Anterior cingulate cortex (tissue), 58 donors: ENCODE data around the gene CHST8.

Source experiments
- DNase-seq, 58 donors: peaks; one replicate each; lab custom pipeline; 2025; lab: John Stamatoyannopoulos, UW

Gene CHST8

GRCh38 chr19:33705090-33705847 lies 83.5 kb downstream of the CHST8 start:
- DNase-seq = no peak

DNA sequence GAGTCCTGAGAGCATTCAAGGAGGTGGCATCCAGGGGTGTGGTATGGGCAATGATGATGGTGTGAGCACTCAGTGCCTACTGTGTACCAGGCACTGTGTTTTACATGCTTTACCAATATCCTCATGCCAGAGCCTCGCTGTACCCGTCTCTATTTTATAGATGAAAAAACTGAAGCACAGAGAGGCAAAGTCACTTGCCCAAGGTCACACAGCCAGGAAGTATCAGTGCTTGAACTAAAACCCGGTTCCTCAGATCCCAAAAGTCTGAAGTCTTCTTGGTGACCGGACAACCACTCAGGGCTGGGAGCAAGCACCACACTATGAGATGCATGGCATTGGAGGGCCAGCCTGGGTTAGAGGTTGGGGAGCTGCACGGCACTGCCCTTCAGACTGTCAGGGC lies 84.1 kb downstream of the CHST8 start:
- DNase-seq = no peak

- DNase-seq = no peak
These were observed 84.9 kb downstream of the CHST8 start for GRCh38 chr19:33706631-33707030.

DNA sequence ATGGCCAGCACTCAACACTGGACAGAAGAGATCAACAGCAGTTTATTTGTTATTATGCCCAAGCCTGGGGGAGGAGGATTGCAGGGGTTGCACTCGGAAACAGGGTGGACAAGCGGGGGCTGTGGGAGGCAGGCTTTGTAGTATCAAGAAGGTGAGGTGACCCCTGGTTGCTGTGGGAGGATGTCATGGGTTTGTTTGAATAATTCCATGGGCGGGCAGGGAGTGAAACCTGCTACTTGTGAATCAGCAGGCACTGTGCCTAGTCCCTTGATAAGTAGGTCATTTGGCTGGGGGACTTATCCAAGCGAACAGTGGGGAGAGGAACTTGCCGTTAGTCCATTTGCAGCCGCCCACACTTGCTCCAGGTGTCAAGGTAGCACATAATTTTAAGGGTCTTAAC lies 90.5 kb downstream of the CHST8 start:
- no peak for DNase-seq

DNA sequence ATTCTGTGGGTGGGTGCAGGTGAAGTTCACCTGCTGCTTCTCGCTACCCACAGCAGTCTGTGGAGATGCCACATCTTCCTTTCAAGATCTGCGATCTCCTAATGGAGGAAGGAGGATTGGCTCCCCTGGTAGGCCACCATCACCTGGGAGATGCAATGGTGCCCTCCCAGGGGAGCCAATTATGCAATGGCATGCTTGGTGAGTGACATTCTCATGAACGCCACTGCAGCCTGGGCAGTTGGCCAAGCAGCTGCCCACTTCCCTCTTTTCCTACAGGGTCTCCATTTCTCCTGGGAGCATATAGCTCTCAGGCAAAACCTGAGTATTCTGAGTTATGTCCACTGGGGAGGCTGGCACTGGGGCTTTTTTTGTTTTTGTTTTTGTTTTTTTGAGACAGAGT lies 91.4 kb downstream of the CHST8 start:
- DNase-seq = no peak

DNA sequence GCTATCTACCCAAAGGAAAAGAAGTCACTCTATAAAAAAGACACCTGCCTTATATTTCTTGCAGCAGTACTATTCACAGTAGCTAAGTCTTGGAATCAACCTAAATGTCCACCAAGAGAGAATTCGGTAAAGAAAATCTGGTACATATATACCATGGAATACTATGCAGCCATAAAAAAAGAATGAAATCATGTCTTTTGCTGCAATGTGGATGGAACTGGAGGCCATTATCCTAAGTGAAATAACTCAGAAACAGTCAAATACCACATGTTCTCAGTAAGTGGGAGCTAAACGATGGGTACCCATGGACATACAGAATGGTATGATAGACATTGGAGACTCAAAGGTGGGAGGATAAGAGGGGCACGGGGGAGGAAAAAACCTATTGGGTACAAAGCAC lies 92.4 kb downstream of the CHST8 start:
- no peak for DNase-seq

GRCh38 chr19:33715462-33715861 lies 93.7 kb downstream of the CHST8 start:
- DNase-seq = no peak

DNA sequence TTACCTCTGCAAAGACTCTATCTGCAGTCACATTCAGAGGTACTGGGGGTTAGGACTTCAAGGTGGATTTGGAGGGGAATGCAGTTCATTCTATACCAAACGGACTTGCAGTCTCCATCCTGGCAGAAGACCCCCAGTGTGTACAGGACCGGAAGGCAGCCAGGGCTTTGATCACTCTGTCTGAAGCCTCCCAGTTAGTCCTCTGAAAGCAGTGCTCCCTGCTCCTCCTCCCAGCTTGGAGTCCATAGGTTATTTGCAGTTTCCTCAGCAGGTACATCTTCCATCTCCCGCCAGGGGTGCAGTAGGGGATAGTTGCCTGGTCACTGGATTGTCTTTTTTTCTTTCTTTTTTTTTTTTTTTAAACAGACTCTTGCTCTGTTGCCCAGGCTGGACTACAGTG lies 96.1 kb downstream of the CHST8 start:
- DNase-seq = no peak

DNA sequence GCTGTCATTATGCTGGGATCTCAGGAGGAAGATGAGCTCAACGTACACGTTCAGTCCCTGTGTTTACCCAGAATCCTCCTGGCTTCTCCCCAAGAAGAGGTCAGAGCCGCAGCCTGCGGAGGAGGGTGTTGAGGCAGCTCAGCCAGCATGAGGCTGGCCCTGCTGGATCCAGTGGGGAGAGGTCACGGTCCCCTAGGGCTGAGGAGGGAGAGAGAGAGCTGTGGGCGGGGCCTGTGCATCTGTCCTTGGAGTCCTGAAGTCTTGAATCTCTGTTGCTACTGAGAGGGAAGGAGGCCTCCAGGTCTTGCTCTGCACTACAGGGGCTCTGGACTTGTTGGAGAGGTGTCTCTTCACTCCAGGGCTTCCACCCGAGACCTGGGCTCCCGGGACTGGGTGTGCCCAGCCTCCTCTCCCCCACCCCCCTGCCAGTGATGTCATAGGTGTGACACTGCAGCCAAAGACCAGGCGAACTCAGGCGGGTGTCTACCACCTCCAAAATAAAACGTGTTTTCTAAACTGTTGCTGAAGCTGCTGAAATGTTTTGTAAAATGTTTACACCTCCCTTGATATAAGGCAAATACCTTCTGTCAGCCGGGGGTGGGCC lies 97.0 kb downstream of the CHST8 start:
- DNase-seq = no peak

DNA sequence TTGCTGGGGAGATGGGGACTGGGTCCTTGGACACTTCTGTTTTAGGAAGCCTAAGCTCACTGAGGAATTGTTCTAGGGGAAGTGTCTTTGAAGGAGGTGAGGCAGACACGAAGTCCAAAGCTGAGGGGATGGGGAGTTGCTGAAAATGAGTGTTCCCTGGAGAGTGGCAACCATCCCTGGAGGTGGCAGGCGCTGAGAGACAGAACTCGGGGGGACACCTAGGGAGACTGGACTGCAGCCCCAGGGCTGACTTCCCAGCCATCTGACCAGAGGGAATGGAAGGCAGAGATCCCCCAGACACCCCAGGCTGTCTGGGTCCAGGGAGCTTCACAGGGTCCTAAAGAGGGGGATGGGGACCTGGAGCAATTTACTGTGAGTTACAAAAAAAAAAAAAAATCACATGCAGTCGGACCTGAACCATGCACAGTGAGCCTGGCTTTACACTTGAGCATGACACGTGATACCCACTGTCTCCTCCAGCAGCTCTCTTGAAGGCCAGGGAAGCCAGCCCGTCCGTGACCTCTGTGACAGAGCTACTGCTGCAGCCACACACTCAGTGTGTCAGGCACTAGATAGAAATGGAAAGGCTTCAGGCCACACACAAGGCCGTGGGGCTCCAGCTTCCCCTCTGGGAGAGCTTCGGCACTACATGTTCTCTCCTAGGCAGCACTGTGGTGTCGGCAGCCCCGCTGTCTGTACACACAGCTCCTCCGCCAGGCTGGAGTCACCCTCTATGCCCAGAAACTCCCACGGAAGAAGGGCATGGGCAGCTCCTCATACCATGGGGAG lies 97.8 kb downstream of the CHST8 start:
- no peak for DNase-seq

DNA sequence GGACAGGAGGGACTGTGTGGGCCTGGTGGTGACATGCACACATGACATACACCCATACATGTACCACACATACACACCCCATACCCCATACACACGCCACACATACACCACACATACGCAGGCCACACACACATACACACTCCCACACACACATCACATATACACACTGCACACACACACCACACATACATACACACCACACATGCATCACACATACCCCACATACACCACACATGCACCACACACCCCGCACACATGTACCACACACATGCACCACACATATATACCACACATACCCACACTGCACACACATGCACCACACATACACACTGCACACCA lies 98.4 kb downstream of the CHST8 start:
- DNase-seq = no peak

GRCh38 chr19:33720691-33721682 lies 99.2 kb downstream of the CHST8 start:
- no peak for DNase-seq

GRCh38 chr19:33721735-33722297 lies 100.1 kb downstream of the CHST8 start:
- DNase-seq = no peak

DNA sequence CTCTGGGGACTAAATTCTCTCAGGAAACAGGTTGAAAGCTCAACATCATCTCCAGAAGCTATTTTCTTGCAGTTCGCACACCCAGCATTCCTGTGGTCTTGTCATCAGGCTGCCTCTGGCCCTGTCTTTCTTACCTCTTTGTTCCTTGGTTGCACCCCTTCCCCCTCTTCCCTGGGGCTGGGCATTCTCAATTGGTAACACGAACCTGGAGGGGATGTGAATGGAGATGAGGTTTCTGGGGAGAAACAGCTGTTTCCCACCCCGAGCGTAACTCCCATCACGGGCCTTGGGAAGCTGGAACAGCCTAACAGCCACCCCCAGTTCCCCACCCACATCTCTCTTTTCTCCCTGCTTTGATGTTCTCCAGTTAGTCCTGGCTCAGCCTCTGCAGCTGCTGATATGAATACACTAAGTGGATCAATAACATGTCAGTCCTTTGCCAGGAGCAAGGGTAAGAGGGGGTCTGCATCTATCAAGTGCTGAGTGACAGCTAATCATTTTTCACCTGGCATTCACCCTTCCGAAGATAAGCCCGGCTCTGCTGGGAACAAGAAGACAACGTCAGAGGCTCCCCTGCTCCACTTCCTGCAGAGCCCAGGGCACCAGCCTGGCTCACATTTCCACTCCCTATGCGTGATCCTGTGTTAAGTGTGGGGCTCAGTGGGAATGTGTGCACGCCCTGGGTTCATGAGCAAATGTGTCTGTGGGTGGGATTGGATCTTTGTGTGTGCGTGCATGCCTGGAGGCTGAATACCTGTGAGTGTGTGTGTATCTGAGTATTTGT lies 100.9 kb downstream of the CHST8 start:
- peak in 1 of 58 donors; percentile 45 for DNase-seq

DNA sequence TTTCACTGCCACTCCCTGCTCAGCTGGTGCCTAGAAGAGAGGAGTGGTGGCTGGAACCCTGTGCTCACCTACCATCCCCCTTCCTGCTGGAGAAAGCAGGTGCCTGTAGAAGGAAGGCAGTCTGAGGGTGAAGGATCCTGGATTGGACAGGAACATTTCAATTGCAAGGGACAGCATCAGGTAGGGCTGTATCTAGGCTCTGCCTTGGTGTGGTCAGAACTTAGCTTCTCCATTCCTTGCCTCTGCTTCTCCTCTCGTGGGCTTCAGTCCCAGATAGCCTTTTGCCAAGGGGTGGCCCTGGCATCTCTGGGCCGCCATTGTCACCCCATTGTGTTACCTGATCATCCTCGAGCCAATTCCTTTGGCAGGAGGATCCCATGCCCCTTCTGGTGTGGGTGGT lies 101.8 kb downstream of the CHST8 start:
- no peak for DNase-seq

GRCh38 chr19:33724021-33724720 lies 102.4 kb downstream of the CHST8 start:
- DNase-seq = no peak

DNA sequence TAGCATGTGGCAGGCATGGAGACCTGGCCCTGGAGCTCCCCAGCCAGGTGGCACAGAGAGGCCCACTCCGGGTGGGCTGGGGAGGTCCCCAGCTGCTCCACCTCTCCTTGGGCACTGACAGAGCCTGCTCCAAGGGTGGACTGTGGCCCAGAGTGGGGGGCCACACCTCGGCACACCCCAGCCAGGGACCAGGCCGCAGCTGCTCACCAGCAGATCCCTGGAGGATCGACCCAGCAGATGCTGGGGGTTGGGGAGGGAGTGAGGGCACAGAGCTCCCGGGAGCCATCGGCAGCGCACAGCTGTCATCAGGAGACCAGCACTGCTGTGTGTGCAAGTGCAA lies 102.9 kb downstream of the CHST8 start:
- DNase-seq = no peak

DNA sequence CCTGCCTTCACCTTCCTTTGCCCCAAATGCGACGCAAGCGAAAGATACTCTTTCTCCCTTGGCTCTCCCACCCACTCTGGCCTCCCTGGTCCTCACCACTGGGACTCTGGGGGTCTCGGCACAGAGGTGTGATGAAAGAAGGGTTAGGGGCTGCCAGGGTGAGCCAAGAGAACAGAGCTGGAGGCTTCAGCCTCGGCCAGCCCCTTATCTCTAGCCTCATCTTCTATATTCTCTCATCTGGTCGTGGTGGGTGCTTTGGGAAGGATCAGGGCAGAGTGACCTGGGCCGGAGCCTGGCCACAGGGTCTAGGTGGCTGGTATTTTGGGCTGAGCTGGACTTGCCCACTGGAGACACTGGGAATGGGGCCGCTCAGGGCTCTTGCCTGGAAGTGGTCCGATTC lies 103.8 kb downstream of the CHST8 start:
- no peak for DNase-seq

- DNase-seq = no peak
These were observed 105.0 kb downstream of the CHST8 start for GRCh38 chr19:33726756-33727155.
